ELF-1 (cell line): ENCODE results near the gene KCNIP3.
A peak's percentile ranks its signal among the peaks of the same experiment; 100 is the strongest.
"Not testable (repeated sequence)": the region's sequence is repeated elsewhere in the genome, so short reads cannot be mapped to it uniquely, and the experiment has no call there.

ENCODE experiments used
- DNase-seq: peaks from one replicate; pipeline ENCODE4 v3.0.0-alpha.2; 2016; ENCODE audit warnings: low read depth, low spot score

KCNIP3 gene

DNA sequence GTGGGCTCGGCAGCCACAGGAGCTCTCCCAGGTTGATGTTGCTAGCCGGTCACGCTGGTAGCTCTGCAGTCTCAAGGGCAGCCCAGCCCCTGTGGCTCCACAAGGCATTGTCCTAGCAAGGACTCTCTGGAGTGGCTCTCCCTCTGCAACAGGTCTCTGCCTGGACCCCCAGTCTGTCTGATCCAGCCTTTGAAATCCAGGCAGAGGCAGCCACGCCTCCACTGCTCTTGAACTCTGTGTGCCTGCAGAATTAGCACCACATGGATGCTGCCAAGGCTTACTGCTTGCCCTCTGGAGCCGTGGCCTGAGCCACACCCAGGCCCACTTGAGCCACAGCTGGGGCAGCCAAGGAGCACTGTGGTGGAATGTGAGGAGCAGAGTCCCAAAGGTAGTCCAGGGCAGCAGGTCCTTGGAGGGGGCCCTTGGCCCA lies 62.4 kb downstream of the KCNIP3 start:
- no peak for DNase-seq

DNA sequence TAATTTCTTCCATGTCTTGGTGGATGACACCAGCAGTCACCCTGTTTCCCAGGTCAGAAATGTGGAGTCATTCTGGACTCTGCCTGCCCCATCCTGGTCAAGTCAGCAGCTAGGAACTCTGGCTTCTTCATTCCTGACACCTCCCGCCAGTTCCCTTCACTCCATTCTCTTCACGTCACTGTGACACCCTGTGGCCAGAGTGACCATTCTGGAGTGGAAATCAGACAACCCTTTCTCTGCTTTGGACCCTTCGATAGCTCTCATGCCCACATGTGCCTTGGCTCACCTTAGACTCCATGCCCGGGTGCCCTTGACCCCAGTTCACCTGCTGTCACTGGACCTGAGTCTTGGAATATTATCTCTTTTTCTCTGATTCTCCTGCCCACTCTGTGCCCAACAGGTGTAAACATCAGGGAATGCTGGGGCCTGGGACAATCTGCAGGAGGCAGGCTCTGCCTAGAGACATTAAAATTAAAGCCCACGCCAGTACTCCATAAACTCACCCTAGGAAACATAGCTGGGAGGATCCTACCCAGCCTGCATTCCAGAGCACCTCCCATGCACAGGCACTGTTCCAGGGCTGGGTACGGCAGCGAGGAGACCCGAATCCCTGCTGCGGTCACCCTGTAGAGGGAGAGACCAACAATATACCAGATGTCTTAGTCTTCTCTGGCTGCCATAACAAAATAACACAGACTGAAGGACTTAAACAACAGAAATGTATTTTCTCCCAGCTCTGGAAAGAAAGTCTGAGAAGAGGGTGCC lies 64.3 kb downstream of the KCNIP3 start:
- DNase-seq = no peak

DNA sequence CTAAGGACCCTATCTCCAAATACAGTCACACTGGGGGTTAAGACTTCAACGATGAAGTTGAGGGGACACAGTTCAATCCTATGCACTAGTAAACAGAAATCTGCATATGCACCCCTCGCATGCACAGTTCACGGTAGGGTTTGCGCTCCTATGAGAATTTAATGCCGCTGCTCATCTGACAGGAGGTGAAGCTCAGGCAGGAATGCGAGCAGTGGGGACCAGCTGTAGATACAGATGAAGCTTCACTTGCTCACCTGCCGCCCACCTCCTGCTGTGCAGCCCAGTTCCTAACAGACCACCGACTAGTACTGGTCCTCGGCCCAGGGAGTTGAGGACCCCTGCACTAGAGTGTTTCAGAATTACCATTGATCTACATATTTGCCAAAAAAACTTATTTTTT lies 65.3 kb downstream of the KCNIP3 start:
- no peak for DNase-seq

DNA sequence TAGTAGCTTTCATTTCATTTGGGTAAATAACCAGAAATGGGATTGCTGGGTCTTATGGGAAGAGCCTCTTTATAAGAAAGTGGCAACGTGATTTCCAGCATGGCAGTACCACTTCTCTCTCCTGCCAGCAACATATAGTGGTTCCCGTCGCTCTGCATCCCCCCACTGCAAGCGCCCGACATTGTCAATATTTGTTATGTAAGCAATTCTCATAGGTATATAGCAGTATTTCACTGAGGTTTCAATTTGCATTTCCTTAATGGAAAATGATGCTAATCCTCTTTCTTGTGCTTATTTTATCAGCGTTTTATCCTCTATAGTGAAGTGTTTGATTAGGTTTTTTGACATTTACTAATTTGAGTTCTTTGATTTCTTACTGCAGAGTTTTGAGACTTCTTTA lies 69.4 kb downstream of the KCNIP3 start:
- DNase-seq = no peak

DNA sequence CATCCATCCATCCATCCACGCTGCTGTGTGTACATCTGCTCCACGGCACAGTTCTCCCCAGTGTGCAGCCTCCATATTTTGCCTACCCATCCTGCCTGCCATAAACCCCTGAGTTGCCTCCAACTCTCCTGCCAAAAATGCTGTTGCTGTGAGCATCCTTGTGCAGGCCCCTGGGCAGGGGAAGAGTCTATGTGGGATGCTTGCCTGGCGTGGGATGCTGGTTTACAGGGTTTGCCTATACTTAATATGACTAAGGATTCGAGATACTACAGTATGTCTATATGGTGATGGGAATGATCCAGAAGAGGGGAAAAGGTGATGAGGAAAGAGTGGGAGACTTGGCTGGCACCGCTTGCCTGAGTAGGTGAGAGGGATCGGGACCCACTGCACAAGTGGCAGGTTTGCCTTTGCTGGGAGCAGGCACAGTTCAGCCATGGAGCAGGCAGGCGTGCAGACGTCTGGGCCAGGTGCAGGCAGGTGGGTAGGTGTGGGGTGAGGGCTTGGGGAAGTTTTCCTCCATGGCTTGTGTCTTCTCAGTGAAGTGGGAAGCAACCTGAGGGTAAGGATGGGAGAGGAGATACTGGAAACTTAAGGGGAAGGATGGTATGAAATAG lies 75.2 kb downstream of the KCNIP3 start:
- no peak for DNase-seq

DNA sequence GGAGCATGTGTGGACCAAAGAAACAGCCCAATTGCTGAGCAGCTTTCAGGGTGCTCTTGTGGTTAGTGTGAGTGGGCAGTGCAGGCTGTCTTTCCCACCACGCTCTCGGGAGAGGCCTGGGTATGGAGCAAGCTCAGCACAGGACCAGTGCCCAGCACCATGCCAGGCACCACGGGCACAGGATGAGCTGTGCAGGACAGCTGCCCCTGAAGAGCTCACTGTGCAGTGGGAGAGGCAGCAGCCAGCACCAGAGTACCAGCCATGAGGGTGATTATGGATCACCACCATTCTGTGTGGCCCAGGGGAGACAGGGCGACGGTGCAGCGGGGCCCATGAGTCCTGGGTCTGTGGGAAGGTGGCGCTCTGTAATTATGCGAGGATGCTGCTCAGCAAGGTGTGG lies 75.7 kb downstream of the KCNIP3 start:
- DNase-seq = no peak

DNA sequence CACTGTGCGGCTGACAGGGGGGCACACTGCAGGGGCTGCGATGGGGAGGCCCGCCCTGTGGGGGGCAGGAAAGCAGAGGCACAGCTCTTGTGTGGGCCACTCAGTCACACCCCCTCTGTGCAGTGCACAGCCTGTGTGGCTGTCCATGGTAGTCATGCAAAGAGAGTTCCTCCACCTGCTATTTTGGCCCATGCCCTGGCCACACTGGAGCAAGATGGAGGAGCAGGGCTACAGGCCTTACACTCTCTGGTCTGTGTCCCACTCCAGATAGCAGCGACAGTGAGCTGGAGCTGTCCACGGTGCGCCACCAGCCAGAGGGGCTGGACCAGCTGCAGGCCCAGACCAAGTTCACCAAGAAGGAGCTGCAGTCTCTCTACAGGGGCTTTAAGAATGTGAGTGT lies 76.9 kb downstream of the KCNIP3 start:
- DNase-seq = peak; percentile 15

DNA sequence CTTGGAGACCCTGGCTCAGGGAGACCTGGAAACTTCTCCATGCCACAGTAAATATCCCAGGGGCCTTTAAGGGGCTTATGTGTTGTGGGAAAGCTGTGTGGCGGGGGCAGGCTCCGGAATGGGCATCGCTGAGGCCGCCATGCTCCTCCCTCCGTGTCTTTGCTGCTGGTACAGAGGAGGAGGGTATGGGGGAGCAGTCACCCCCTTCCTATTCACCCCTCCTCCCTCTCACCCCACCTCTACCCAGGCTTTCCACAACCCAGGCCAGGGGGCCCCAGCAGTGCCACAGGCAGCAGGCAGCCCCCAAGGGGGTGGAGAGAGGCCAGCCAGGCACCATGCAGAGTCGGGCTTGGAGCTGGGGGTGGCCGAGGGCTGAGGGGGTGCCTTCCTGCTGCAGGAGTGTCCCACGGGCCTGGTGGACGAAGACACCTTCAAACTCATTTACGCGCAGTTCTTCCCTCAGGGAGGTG lies 77.3 kb downstream of the KCNIP3 start:
- no peak for DNase-seq

DNA sequence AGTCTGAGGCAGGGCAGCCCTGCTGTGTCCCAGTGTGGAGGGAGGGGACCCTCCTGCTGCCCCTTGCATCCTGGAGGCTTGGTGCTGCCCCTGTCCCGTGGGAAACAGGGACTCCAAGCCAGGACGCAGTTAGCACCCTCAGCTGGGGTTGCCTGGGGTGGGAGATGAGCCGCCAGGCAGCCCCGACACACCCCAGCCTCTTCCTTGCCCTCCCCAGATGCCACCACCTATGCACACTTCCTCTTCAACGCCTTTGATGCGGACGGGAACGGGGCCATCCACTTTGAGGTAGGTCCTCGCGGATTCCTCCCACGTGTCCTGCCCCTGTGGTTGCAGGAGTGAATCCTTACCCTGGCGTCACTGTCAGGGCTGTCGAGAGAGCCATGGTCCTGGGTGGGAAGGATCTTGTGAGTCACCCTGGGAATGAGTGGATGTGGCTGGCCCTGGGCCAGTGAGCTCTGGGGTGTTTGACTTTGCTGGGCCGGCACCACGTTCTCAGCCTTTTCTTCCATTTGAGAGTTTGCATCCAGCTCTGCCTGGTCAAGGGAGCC lies 77.8 kb downstream of the KCNIP3 start:
- DNase-seq = no peak

DNA sequence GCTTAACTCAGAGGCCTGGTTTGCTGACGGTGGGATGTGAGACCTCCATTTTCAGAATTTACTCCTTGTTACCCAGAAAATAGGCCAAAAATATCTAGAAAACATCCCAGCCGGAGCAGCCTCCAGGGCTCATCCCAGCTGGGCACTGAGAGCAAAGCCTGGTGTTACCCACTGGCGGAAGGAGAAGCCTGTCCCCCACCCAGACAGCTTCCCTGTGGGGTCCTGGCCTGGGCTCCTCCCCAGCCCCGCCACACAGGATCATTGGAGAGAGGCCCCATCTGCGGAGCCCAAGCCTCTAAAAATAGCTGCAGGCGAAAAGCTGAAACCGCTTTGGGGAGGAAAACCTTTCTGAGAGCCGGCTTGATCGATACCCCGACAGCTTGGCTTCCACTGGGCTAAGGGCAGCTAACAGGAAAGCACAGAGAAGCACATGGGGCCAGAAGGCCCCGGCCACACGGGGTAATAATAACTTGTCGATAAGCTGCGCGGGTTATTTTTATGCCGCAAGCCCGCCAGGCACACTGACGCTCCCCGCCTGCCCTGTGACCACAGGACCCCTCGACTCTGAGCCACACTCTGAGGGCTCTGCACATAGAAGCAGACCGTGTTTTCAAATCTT lies 78.5 kb downstream of the KCNIP3 start:
- DNase-seq = no peak

DNA sequence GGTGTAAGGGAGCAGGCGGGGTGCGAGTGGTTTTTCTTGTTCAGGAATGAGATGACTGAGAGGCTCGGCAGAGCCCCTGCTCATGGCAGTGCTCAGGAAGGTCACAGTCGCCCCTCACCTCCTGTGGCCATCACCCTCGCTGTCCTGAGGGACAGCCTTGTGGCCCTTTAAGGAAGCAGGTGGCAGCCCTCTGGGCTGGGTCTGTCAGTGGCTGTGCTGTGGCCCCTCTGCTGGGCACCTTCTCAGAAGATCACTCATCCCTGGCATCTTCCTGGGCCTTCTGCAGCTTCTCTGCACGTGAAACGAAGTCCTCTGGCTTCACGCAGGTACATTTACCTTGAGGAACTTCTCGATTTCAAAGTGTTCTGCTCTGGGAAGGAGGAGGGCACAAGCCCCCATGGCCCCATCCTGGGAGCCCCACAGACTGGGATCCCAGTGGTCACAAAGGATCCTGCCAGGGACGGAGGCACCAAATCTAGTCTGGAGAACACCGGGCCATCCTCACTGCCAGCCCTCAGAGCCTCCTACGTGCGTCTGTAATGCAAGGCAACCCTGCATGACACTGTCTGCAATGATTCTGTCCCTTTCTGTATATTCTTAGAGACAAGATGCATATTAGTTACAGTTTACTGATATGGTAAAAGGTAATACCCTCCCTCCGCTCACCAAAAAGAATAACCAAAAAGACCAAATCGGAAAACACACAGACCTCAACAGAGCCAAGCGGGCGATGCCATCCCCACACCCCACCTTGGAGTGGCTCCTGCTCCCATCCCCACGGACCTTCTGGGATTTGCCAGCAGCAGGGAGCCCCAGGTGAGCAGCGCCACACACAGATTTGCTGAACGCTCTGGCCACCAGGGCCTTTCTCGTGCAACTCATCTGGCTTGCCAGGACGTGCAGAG lies 79.4 kb downstream of the KCNIP3 start:
- no peak for DNase-seq

DNA sequence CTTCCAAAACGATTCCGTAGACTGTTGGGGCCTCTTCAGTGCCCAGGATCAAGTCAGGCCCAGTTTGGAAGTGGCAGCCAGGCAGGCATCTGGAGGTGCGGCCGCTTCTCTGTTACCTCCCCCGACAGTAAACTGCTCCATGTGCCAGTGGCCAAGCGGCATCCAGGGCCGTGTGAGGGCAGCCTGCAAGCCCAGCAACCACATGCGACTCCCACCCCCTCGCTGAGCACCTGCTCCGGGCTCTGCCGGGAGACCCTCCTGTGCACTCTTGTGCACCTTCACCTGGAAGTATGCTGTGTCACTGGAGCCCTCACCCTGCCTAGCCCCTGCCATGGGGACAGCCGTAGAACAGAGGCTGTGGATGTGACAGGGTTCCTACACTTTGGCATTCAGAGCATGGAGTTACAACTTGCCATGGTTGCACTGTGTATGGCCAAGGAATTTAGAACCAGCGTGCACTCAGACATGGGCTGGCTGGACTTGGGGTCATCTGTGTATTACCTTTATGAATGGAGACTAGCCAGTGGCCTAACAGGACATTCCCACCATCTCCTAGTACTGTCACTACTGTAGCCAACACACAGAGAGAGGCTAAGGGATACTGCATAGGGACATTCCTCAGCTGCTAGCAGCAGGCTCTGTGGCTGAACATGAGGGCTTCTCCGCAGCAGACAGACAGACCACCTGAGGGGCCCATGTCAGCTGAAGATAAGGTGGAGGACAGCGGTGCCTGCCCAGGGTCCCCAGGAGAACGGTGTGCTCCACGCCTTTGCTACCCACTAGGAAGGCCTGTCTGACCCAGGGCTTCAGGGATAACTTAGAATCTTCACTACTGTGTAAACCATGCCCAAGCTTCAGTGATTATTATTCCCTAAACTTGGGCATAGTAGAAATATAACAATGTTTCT lies 80.3 kb downstream of the KCNIP3 start:
- DNase-seq = no peak

DNA sequence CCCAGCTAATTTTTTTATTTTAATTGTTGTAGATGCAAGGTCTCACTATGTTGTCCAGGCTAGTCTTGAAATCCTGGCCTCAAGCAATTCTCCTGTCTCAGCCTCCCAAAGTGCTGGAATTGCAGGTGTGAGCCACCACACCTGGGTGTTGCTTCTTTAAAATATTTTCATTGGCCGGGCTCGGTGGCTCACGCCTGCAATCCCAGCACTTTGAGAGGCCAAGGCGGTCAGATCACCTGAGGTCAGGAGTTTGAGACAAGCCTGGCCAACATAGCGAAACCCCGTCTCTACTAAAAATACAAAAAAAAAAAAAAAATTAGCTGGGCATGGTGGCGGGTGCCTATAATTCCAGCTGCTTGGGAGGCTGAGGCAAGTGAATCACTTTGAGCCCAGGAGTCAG lies 81.1 kb downstream of the KCNIP3 start:
- DNase-seq = not testable (repeated sequence)

DNA sequence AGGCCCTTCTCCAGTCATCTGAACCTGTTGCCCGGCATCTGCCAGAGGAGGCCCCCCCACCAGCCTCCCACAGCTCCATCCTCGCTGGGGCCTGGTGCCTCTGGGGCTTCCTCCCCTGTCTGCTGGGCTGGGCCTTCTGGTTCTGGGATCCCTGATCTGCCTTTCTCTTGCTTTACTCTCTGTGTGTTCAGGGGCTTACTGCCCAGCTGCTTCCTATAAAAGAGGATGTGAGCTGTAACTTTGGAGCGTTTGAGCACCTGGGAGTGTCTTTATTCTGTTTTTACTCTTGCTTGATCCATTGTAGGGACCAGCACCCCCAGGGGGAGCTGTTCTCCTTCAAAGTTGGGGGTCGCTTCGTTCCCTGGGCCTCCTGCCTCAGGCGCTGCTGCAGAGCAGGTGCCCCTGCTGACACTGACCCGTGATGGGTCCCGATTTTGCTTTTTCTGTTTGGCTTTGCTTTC lies 82.3 kb downstream of the KCNIP3 start:
- DNase-seq = no peak

DNA sequence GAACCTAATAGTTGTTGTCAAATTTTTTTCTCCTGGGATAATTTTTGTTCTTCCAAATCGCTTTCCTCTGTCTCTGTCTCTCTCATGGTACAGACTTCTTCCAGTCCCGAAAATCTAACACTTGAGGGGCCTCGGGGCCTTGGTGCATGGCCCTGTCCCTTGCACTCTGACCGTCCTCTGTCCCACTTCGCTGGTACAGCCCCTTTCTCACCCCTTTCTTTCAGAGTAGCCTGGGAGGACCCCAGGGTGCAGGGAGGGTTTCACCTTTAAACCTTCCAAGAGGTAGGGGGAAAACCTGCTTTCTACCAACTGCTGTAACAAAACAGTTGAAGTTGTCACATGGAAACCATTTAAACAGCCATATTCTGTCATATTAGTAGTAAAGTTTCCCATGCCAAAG lies 83.1 kb downstream of the KCNIP3 start:
- no peak for DNase-seq

DNA sequence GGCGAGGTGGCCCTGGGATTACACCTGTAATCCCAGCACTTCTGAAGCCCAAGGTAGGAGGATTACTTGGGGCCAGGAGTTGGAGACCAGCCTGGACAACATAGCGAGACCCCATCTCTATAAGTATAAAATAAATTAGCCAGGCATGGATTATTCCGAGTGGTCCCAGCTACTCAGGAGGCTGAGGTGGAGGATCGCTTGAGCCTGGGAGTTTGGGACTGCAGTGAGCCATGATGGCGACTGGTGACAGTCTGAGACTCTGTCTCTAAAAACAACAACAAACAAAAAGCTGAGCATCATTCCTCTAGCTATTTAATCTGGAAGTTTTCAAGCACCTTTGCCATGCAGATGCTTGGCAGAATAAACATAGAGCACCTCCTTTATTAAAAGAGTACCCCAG lies 83.6 kb downstream of the KCNIP3 start:
- no peak for DNase-seq

DNA sequence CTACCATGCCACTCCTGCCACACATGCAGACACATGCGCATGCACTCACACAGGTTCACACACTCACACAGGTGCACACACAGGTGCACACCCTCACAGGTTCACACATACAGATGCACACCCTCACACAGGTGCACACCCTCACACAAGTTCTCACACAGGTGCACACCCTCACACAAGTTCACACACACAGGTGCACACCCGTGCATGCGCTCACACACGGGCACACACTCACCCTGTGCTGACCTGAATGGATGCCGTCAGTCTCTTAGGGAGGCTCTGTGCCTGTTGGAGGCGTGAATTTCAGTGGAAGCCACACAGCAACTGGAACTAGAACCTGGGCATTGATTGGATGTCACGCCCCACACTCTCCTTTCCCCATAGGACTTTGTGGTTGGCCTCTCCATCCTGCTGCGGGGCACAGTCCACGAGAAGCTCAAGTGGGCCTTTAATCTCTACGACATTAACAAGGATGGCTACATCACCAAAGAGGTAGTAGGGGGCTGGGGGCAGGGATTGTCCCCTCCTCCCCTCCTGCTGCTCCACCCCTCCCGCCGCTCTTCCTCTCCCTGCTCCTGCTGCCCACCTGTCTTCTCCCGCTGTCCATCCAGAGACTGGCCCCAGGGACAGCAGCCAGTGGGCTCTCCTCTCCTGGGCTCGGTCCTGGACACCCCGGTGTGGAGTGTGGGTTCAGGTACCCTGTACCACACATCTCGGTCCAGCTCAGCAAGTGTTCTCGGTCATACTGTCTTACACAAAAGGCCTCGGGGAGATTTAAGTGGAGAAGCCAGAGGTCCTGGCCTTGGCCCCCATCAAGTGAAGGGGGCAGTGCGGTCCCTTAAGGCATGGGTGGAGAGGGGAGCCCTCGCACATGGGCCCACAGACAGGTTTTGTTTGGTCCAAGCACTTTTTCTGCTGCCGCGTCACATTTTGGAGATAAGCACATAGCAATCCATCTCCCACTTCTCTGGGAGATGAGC lies 84.4 kb downstream of the KCNIP3 start:
- no peak for DNase-seq

DNA sequence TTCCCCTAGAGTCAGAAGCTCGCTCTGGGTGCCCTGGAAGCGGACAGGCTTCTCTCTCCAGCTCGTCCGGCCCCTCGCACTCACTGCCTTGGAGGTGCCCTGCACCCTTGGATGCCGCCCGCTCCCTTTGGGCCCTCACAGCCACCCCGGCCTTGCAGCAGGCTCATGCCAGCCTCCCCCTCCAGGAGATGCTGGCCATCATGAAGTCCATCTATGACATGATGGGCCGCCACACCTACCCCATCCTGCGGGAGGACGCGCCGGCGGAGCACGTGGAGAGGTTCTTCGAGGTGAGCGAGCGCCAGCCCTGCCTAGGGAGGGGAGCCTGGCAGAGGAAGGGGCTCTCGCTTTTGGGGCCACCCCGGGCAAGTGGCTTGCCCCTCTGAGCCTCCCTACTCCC lies 85.0 kb downstream of the KCNIP3 start:
- DNase-seq = no peak
